ENCODE results near the gene KCNAB1.

KCNAB1 gene

DNA sequence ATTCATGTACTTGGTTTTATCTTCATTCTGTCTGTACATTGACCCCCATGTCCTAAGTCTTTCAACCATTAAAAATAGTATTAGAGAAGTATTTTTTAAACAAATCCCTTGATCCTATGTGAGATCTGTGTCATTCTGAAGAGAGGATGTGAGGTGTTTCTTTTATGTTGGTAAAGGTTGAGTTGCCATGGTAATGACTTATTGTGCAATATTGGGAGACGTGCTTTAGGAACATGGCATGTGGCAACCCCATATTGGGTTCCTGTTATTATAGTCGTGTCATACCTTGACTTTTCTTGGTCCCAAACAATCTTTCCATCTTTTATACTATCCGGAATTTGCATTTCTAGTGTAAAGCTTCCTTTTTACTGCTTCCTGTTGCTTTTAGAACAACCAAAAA is 203.1 kb downstream of the KCNAB1 start:
- no peak for DNase-seq (ENCODE audit: low spot score)

GRCh38 chr3:156330415-156330814 is 210.0 kb downstream of the KCNAB1 start:
- DNase-seq (ENCODE audit: low spot score): no peak

DNA sequence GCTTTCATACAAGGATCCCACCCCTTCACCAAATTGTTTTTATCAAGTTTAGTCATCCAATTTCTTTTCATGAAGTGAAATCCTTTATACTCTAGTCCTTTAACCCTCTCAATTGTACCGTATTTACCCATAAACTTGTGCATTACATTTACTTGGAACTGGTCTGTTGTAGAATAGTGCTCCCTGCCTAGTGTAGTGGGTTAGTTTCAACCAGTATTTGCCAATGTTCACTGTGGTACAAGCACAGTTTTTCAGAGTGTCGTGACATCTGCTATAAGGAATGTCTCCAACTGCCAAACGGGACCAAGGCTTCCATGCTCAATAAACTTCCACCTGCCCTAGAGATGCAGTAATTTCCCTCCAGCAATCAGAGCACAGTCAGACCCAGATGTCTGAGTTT is 211.9 kb downstream of the KCNAB1 start:
- DNase-seq (ENCODE audit: low spot score): no peak

DNA sequence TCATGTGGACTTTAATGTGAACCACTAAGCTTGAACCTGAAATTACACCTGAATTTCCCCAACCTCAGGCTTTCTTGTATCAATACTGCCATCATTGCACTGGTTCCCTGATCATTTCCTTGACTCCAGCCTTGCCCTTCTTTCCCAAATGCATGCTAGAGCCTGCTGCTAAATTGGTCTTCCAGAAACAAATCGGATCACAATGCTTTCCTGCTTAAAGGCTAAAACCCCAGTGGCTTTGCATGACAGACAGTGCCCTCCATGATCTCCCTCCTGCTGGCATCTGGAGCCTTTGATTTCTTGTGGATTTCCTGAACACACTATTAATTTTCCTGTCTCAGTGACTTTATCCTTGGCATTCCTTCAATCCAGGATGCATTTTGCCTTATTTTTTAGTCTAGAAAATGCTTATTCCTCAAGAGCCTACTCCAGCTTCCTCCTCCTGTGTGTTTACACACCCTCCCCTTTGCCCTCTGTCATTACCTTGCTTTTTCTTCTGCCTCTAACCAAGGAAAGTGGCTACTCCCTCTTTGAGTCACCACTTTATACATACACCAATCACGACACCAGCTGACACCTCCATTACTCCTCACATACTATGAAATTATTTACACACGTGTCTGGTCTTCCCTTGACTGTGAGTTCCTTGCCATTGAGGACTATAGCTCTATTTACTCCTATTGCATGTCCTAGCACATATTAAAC is 214.6 kb downstream of the KCNAB1 start:
- DNase-seq (ENCODE audit: low spot score): no peak

DNA sequence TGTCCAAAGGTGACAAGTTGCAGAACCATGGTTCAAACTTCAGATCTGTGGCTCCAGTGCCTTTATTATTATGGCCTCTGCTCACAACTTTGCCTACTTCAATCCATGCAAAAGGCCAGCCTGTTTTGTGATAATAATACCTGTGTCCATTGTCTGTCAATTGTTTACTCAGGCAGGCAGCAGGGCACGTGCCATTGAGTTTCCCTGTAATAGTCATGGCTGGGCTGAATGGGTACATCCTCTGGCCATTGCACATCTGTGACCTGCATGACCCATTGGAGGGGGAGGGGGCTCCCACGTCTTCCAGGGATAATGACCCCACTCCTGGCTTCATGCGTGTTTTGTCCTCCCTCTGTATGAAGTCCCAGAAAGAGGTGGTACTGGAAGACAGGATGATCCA is 219.1 kb downstream of the KCNAB1 start:
- no peak for DNase-seq (ENCODE audit: low spot score)

- no peak for DNase-seq (ENCODE audit: low spot score)
These were observed 221.0 kb downstream of the KCNAB1 start for GRCh38 chr3:156341332-156341731.

DNA sequence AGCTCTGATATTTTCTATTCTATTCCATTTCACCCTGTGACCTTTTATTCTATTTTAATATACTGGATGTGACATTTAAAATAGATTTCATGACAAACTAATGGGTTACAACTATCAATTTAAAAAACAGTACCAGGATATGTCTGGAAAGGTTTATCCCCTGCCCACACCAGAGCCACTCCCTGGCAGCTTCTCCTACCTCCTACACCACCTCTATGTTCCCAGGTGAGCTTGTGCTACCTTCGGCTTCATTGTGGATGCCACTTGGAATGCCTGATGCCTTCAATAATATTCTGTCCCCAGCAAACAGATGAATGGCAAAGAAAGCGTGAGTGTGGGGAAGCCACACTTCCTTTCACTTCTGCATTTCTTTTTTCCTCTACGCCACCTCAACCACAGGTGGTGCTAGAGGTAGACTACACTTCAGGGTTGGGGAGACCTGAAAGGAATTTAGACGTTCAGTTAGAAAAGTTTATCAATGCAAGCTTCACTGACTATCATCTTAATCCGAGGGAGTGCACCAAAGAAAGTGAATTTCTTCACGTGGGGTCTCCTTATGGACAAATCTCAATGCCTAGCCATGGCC is 221.5 kb downstream of the KCNAB1 start:
- DNase-seq (ENCODE audit: low spot score): no peak

DNA sequence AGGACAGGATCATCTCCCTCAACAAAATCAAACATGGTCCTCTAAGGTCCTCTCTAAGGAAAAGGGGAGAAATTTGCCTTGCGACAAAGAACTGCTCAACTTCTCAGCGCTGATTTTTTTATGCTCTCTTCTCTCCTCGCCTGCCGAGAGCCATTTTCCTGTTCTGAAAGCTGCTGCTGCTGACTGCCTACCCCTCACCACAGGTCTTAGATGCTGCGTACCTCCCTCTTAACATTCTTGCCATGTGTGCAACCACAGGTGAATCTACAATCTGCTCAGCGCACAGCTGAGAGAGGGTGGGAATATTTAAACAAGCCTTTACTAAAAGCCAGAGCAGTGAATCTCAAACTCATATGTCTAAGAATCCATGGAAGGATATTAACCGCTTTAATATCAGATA is 223.8 kb downstream of the KCNAB1 start:
- DNase-seq (ENCODE audit: low spot score): no peak

- no peak for DNase-seq (ENCODE audit: low spot score)
These were observed 228.7 kb downstream of the KCNAB1 start for GRCh38 chr3:156349111-156349510.

GRCh38 chr3:156349978-156350377 is 229.6 kb downstream of the KCNAB1 start:
- DNase-seq (ENCODE audit: low spot score): no peak

- DNase-seq (ENCODE audit: low spot score): no peak
These were observed 230.4 kb downstream of the KCNAB1 start for GRCh38 chr3:156350781-156351180.

DNA sequence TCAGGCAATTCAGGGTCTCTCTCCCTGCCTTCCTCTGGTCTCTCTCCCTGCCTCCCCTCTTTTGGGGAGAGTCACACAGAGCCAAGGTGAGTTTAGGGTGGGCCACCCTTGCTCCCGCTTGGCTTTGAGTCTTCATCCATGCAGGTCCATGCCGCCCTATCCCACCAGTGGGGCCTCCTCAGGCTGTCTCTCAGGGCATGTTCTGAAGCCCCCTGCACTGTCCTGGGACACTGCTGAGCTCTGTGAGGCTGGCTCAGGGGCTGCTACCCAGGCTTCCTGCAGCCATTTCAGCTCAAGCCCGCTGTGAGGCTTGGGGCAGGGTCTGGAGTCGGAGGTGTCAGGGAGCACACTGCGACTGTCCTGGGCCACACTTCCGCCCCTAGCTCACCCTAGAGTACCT is 231.4 kb downstream of the KCNAB1 start:
- DNase-seq (ENCODE audit: low spot score): no peak

GRCh38 chr3:156352728-156353127 is 232.3 kb downstream of the KCNAB1 start:
- no peak for DNase-seq (ENCODE audit: low spot score)

- no peak for DNase-seq (ENCODE audit: low spot score)
These were observed 233.2 kb downstream of the KCNAB1 start for GRCh38 chr3:156353563-156353962.

DNA sequence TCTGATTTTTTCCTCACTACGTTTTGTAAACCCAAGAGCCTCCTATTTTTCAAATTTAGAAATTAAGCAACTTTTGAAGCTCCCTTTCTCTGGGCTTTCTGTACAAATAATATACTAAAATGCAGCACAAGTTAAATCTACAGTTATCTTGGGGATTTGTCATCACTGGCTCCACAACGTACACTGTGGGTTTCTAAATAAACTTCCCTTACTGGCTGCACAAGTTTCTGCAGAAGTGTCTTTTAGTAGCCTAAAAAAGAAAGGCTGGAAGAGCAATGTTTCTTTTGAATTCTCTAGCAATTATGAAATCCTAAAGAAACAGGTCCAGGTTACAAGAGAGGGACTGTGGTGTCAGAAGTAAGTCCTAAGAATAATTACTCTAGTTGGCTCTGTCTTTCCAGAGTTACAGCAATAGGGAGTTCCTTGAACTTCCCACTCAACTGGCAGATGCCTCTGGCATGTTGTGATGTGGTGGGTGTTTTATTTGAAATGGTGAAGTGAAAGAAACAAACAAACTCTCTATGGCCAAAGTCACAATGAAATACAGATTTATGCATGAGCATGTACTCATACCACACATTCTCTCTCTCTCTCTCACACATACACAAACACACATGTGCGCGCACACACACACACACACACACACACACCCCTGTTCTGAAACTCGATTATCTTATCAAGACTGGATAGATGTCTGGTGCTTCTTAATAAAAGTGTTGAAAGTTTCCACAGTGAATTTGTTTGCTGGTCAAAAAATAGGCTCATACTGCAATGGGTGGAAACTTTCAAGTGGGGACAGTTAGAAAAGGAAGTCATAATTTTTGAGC is 236.4 kb downstream of the KCNAB1 start:
- no peak for DNase-seq (ENCODE audit: low spot score)

DNA sequence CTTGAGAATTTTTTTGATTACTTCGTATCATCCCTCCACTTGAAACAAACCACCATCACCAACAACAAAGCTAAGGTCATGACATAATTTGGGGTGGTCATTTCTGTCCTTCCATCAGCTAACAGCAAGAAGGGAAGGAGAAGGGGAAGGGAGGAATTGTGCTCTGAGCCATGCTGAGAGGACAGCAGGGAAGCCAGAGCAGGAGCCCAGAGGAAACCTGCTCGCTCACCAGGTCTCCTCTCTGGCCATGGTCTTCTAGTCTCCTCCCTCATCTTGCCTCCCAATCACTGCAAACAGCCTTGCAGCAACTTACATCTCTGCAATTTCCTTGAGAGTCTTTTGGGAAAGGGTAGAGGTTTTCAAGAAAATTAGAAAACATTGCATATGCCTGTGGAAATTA is 237.9 kb downstream of the KCNAB1 start:
- no peak for DNase-seq (ENCODE audit: low spot score)

DNA sequence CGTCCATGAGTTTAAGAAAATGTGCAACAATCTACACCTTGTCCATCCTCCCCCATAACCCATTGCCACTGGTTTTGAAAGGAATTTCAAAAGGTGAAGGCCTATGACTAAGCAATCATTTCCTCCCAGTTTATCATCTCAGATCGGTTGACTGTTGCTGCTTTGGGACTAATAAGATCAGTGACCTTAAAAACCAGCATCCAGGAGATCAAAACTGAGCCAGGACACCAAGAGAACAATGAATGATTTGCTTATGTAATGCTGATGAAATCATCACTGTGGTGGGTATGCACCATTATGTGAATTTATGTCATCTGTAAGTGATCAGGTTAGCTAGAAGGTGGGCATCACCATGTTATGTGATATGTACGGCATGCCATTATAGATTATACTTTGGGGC is 239.0 kb downstream of the KCNAB1 start:
- no peak for DNase-seq (ENCODE audit: low spot score)

DNA sequence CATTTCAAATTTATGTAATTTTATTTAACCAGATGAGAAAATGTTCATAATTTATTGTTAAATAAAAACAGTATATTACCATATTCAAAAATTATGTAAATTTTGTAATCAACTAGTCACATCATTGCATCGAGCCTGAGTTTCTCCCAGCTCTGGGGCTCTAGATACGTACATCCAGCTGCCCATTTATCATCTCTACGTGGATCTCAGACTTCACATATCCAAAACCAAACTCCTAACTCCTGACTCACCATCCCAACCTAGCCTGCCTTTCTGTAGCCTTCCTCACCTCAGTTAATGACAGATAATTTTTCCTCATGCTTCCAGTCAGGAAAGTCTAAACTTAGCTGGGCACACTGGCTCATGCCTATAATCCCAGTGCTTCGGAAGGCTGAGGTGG is 239.7 kb downstream of the KCNAB1 start:
- no peak for DNase-seq (ENCODE audit: low spot score)

GRCh38 chr3:156360963-156361362 is 240.6 kb downstream of the KCNAB1 start:
- DNase-seq (ENCODE audit: low spot score): no peak

DNA sequence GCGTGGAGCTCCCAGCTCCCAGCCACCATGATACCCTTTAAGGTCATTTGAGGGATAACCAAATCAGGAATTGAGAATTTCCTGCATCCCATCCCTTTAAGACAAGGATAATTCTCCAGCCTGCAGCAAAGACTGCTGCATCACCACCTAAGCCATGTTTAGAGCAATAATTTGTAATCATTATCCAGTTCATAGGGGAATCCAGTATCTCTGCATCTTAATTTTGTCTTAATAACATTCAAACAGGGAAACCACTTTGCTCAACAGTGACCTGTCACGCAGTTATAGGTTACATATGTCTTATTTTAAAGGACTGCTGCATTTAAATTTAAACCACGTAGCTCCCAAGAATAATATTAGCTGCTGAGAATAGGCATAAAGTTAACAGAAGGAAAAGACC is 246.2 kb downstream of the KCNAB1 start:
- DNase-seq (ENCODE audit: low spot score): no peak

- no peak for DNase-seq (ENCODE audit: low spot score)
These were observed 247.8 kb downstream of the KCNAB1 start for GRCh38 chr3:156368189-156368588.

GRCh38 chr3:156371701-156372100 is 251.3 kb downstream of the KCNAB1 start:
- DNase-seq (ENCODE audit: low spot score): no peak

- DNase-seq (ENCODE audit: low spot score): no peak
These were observed 252.7 kb downstream of the KCNAB1 start for GRCh38 chr3:156373095-156373494.
